ENCODE results near the gene PKN1. TPM values are rescaled to one million over a fixed set of nuclear protein-coding genes. Genes with fewer than 3 reads are reported as not detected.

The PKN1 gene
- total RNA-seq, 2 experiments from 2014 or later, result 238 to 242 TPM

GRCh38 chr19:14505488-14506239 lies 72.6 kb downstream of the PKN1 start:
- Mint-ChIP-seq H3K9me3 (no peaks in the 10 kb centered on the region), H3K27ac (peak overlapping the region; percentile 93), H3K36me3 (ENCODE audit: low read depth) (no peaks in the 10 kb centered on the region), H3K4me1 (peaks cover 53% of the 10 kb centered on the region), H3K4me3 (peak overlapping the region; percentile 22), H3K27me3 (peaks cover 1% of the 10 kb centered on the region)
- ChIA-PET CTCF (interaction anchor here (0.6 to 2.1 kb wide), 9 partner anchors 8 to 1591 kb away, joined by 3 to 8 read pairs (median 4); partner anchors contain the start of gene ASF1B), POLR2A (interaction anchor here (0.5 kb wide), 1 partner anchor 16 kb away, joined by 3 read pairs; no protein-coding TSS in a partner anchor)
- DNase-seq, result peak; percentile 78

GRCh38 chr19:14507704-14508542 lies 74.8 kb downstream of the PKN1 start:
- no peaks in the 10 kb centered on the region for H3K36me3 Mint-ChIP-seq (ENCODE audit: low read depth)
- ChIA-PET POLR2A (no interaction called here), CTCF (interaction anchor here (1.3 to 2.1 kb wide), 6 partner anchors 9 to 371 kb away, joined by 4 to 7 read pairs (median 6); partner anchors contain the start of genes ASF1B and DNAJB1)
- no peak for DNase-seq
- no peak overlapping the region for H3K4me3 Mint-ChIP-seq
- H3K9me3 Mint-ChIP-seq, result no peaks in the 10 kb centered on the region
- peak overlapping the region; percentile 93 for H3K27ac Mint-ChIP-seq
- peaks cover 1% of the 10 kb centered on the region for H3K27me3 Mint-ChIP-seq
- peaks cover 64% of the 10 kb centered on the region for H3K4me1 Mint-ChIP-seq

GRCh38 chr19:14510311-14511228 lies 77.5 kb downstream of the PKN1 start:
- no peaks in the 10 kb centered on the region for H3K9me3 Mint-ChIP-seq
- DNase-seq, result no peak
- ChIA-PET CTCF (interaction anchor here (0.6 to 1.2 kb wide), 4 partner anchors 12 to 796 kb away, joined by 3 to 4 read pairs (median 4); no protein-coding TSS in a partner anchor), POLR2A (no interaction called here)
- peaks cover 69% of the 10 kb centered on the region for H3K4me1 Mint-ChIP-seq
- no peaks in the 10 kb centered on the region for H3K27me3 Mint-ChIP-seq
- H3K27ac Mint-ChIP-seq, result peak overlapping the region; percentile 60
- no peak overlapping the region for H3K4me3 Mint-ChIP-seq
- H3K36me3 Mint-ChIP-seq (ENCODE audit: low read depth), result peaks cover 12% of the 10 kb centered on the region

GRCh38 chr19:14511229-14511593 lies 78.1 kb downstream of the PKN1 start:
- peaks cover 69% of the 10 kb centered on the region for H3K4me1 Mint-ChIP-seq
- no peaks in the 10 kb centered on the region for H3K9me3 Mint-ChIP-seq
- H3K27ac Mint-ChIP-seq, result no peak overlapping the region
- H3K4me3 Mint-ChIP-seq, result no peak overlapping the region
- no peak for DNase-seq
- peaks cover 18% of the 10 kb centered on the region for H3K36me3 Mint-ChIP-seq (ENCODE audit: low read depth)
- ChIA-PET POLR2A (interaction anchor here (0.6 kb wide), 1 partner anchor 22 kb away, joined by 3 read pairs; no protein-coding TSS in a partner anchor), CTCF (interaction anchor here (0.7 to 1.2 kb wide), 2 partner anchors 12 to 797 kb away, joined by 3 to 4 read pairs; no protein-coding TSS in a partner anchor)
- H3K27me3 Mint-ChIP-seq, result no peaks in the 10 kb centered on the region

- peaks cover 64% of the 10 kb centered on the region for H3K4me1 Mint-ChIP-seq
- ChIA-PET CTCF (interaction anchor here (0.5 to 0.6 kb wide), 3 partner anchors 14 to 146 kb away, joined by 3 to 4 read pairs (median 3); no protein-coding TSS in a partner anchor), POLR2A (interaction anchor here (0.6 kb wide), 1 partner anchor 637 kb away, joined by 6 read pairs; no protein-coding TSS in a partner anchor)
- peaks cover 30% of the 10 kb centered on the region for H3K36me3 Mint-ChIP-seq (ENCODE audit: low read depth)
- no peak for DNase-seq
- no peak overlapping the region for H3K4me3 Mint-ChIP-seq
- no peaks in the 10 kb centered on the region for H3K27me3 Mint-ChIP-seq
- H3K27ac Mint-ChIP-seq, result no peak overlapping the region
- no peaks in the 10 kb centered on the region for H3K9me3 Mint-ChIP-seq
Observed at GRCh38 chr19:14512406-14512961, 79.4 kb downstream of the PKN1 start.

GRCh38 chr19:14514215-14514863 lies 81.2 kb downstream of the PKN1 start:
- no peak for DNase-seq
- peaks cover 59% of the 10 kb centered on the region for H3K4me1 Mint-ChIP-seq
- CTCF ChIA-PET, result interaction anchor here (1.3 kb wide), 1 partner anchor 12 kb away, joined by 3 read pairs; no protein-coding TSS in a partner anchor
- H3K36me3 Mint-ChIP-seq (ENCODE audit: low read depth), result peaks cover 33% of the 10 kb centered on the region
- H3K4me3 Mint-ChIP-seq, result peak overlapping the region; percentile 19
- no peaks in the 10 kb centered on the region for H3K9me3 Mint-ChIP-seq
- no peaks in the 10 kb centered on the region for H3K27me3 Mint-ChIP-seq
- H3K27ac Mint-ChIP-seq, result peak overlapping the region; percentile 46
- POLR2A ChIA-PET, result no interaction called here

GRCh38 chr19:14515501-14516047 lies 82.5 kb downstream of the PKN1 start:
- Mint-ChIP-seq H3K4me3 (peak overlapping the region; percentile 94), H3K4me1 (peaks cover 62% of the 10 kb centered on the region), H3K36me3 (ENCODE audit: low read depth) (peaks cover 35% of the 10 kb centered on the region), H3K27me3 (no peaks in the 10 kb centered on the region), H3K27ac (peak overlapping the region; percentile 7), H3K9me3 (no peaks in the 10 kb centered on the region)
- ChIA-PET POLR2A (no interaction called here), CTCF (interaction anchor here (1.7 kb wide), 1 partner anchor 9 kb away, joined by 7 read pairs; no protein-coding TSS in a partner anchor)
- DNase-seq, result no peak

- Mint-ChIP-seq H3K27ac (peak overlapping the region; percentile 93), H3K9me3 (no peaks in the 10 kb centered on the region), H3K36me3 (ENCODE audit: low read depth) (peaks cover 35% of the 10 kb centered on the region), H3K27me3 (no peaks in the 10 kb centered on the region), H3K4me1 (peaks cover 57% of the 10 kb centered on the region), H3K4me3 (peak overlapping the region; percentile 94)
- DNase-seq, result no peak
- ChIA-PET POLR2A (no interaction called here), CTCF (interaction anchor here (1.7 kb wide), 1 partner anchor 9 kb away, joined by 7 read pairs; no protein-coding TSS in a partner anchor)
Observed at GRCh38 chr19:14516048-14516534, 83.0 kb downstream of the PKN1 start.

GRCh38 chr19:14516746-14517438 lies 83.8 kb downstream of the PKN1 start:
- POLR2A ChIA-PET, result interaction anchor here (0.5 to 1.5 kb wide), 3 partner anchors 9 to 99 kb away, joined by 3 to 6 read pairs (median 5); no protein-coding TSS in a partner anchor
- CTCF ChIA-PET, result interaction anchor here (0.9 to 1.7 kb wide), 5 partner anchors 10 to 158 kb away, joined by 3 to 7 read pairs (median 4); no protein-coding TSS in a partner anchor
- H3K36me3 Mint-ChIP-seq (ENCODE audit: low read depth), result peaks cover 35% of the 10 kb centered on the region

GRCh38 chr19:14517446-14517839 lies 84.3 kb downstream of the PKN1 start:
- H3K9me3 Mint-ChIP-seq, result no peaks in the 10 kb centered on the region
- H3K27ac Mint-ChIP-seq, result peak overlapping the region; percentile 93
- ChIA-PET POLR2A (interaction anchor here (0.5 to 1.5 kb wide), 3 partner anchors 8 to 100 kb away, joined by 3 to 6 read pairs (median 5); no protein-coding TSS in a partner anchor), CTCF (interaction anchor here (0.9 to 2.0 kb wide), 7 partner anchors 10 to 159 kb away, joined by 3 to 7 read pairs (median 4); partner anchors contain the start of gene NDUFB7)
- H3K27me3 Mint-ChIP-seq, result no peaks in the 10 kb centered on the region
- no peak for DNase-seq
- H3K36me3 Mint-ChIP-seq (ENCODE audit: low read depth), result peaks cover 35% of the 10 kb centered on the region
- H3K4me1 Mint-ChIP-seq, result peaks cover 63% of the 10 kb centered on the region
- peak overlapping the region; percentile 94 for H3K4me3 Mint-ChIP-seq

More at GRCh38 chr19:14516746-14517438, 83.8 kb downstream of the PKN1 start:
- H3K27ac Mint-ChIP-seq, result peak overlapping the region; percentile 93
- H3K9me3 Mint-ChIP-seq, result no peaks in the 10 kb centered on the region
- DNase-seq, result no peak
- H3K4me1 Mint-ChIP-seq, result peaks cover 60% of the 10 kb centered on the region
- no peaks in the 10 kb centered on the region for H3K27me3 Mint-ChIP-seq
- peak overlapping the region; percentile 94 for H3K4me3 Mint-ChIP-seq

All from activated CD4-positive, alpha-beta T cell treated with anti-CD3 and anti-CD28 coated beads, Interleukin-2, amount 10 ng/mL, durations not matched to agents 7 days and 5 days (primary cell).